ENCODE results near the gene NSD1.

- no peak for TF ChIP-seq CTCF (IDR thresholded peaks at IDR 0.05)
- TF ChIP-seq EP300 (IDR thresholded peaks at IDR 0.05): no peak
- no peak for TF ChIP-seq POLR2A (IDR thresholded peaks at IDR 0.05)
- no peak for TF ChIP-seq POLR2AphosphoS5 (IDR thresholded peaks at IDR 0.05)
Observed at GRCh38 chr5:177141496-177141895, 7.9 kb downstream of the NSD1 start.

All from gastroesophageal sphincter (tissue), 3 donors.